Endothelial cell (in vitro differentiated cells): ENCODE measurements around the gene CLASP2. TPM values are rescaled to one million over a fixed set of nuclear protein-coding genes. Genes with fewer than 3 reads are reported as not detected.

Experiments used
- DNase-seq: peaks from one replicate; pipeline ENCODE4 v3.0.0; 2021; ENCODE audit warnings: low spot score
- H3K27ac Mint-ChIP-seq: one replicate; pipeline ENCODE4 v1.8.0; 2021; ENCODE audit warnings: mixed read lengths, inconsistent platforms; ENCODE audit not compliant: unreplicated experiment
- H3K27me3 Mint-ChIP-seq: one replicate; pipeline ENCODE4 v1.8.0; 2021; ENCODE audit warnings: mild to moderate bottlenecking, moderate library complexity, mixed read lengths, inconsistent platforms; ENCODE audit not compliant: unreplicated experiment
- H3K36me3 Mint-ChIP-seq: one replicate; pipeline ENCODE4 v1.8.0; 2021; ENCODE audit warnings: mild to moderate bottlenecking, low read depth, mixed read lengths, inconsistent platforms; ENCODE audit not compliant: unreplicated experiment
- H3K4me1 Mint-ChIP-seq: one replicate; pipeline ENCODE4 v1.8.0; 2021; ENCODE audit warnings: mild to moderate bottlenecking, mixed read lengths, inconsistent platforms; ENCODE audit not compliant: unreplicated experiment
- H3K4me3 Mint-ChIP-seq: one replicate; pipeline ENCODE4 v1.8.0; 2021; ENCODE audit warnings: mild to moderate bottlenecking, mixed read lengths, inconsistent platforms; ENCODE audit not compliant: unreplicated experiment
- H3K9me3 Mint-ChIP-seq: one replicate; pipeline ENCODE4 v1.8.0; 2021; ENCODE audit warnings: mixed read lengths, inconsistent platforms; ENCODE audit not compliant: unreplicated experiment
- CTCF ChIP-seq: fragments of 200-600 bp; sonication (generic); IDR thresholded peaks from one replicate; pipeline ENCODE4 v1.5.0; 2021; ENCODE audit warnings: antibody characterized with exemption; ENCODE audit not compliant: unreplicated experiment
- total RNA-seq: library from RNA; stranded (reverse); fragmentation: NEBNext Ultra II Directional; extraction: Animal tissue kit (Norgen Biotek cat#: 25700); gene quantifications from one replicate; pipeline ENCODE4 v1.2.1, GENCODE V29; 2021; ENCODE audit not compliant: unreplicated experiment

The CLASP2 gene
- total RNA-seq, 1 donor from 2014 or later, result 42.0 TPM

GRCh38 chr3:33521736-33522135 is 196.3 kb downstream of the CLASP2 start:
- TF ChIP-seq CTCF, result no peak
- no peak overlapping the region for H3K4me3 Mint-ChIP-seq
- peaks cover 5% of the 10 kb centered on the region for H3K9me3 Mint-ChIP-seq
- no peak overlapping the region for H3K27ac Mint-ChIP-seq
- peaks cover 3% of the 10 kb centered on the region for H3K27me3 Mint-ChIP-seq
- DNase-seq, result no peak
- peaks cover 3% of the 10 kb centered on the region for H3K4me1 Mint-ChIP-seq
- peaks cover 25% of the 10 kb centered on the region for H3K36me3 Mint-ChIP-seq

- no peak overlapping the region for H3K4me3 Mint-ChIP-seq
- H3K27ac Mint-ChIP-seq, result no peak overlapping the region
- TF ChIP-seq CTCF, result no peak
- no peak for DNase-seq
- no peaks in the 10 kb centered on the region for H3K9me3 Mint-ChIP-seq
- H3K36me3 Mint-ChIP-seq, result peaks cover 11% of the 10 kb centered on the region
- H3K27me3 Mint-ChIP-seq, result no peaks in the 10 kb centered on the region
- peaks cover 3% of the 10 kb centered on the region for H3K4me1 Mint-ChIP-seq
These were observed 204.7 kb downstream of the CLASP2 start for GRCh38 chr3:33513262-33513863.

GRCh38 chr3:33505027-33505426 is 213.0 kb downstream of the CLASP2 start:
- no peaks in the 10 kb centered on the region for H3K27me3 Mint-ChIP-seq
- no peak for DNase-seq
- no peaks in the 10 kb centered on the region for H3K4me1 Mint-ChIP-seq
- H3K36me3 Mint-ChIP-seq, result peaks cover 29% of the 10 kb centered on the region
- no peak for TF ChIP-seq CTCF
- H3K4me3 Mint-ChIP-seq, result peak overlapping the region; percentile 82
- no peak overlapping the region for H3K27ac Mint-ChIP-seq
- no peaks in the 10 kb centered on the region for H3K9me3 Mint-ChIP-seq

GRCh38 chr3:33496449-33496848 is 221.6 kb downstream of the CLASP2 start:
- Mint-ChIP-seq H3K36me3 (peaks cover 6% of the 10 kb centered on the region), H3K27me3 (peaks cover 2% of the 10 kb centered on the region), H3K9me3 (no peaks in the 10 kb centered on the region), H3K4me1 (peaks cover 8% of the 10 kb centered on the region), H3K4me3 (no peak overlapping the region), H3K27ac (no peak overlapping the region)
- no peak for DNase-seq
- TF ChIP-seq CTCF, result no peak

- no peak for DNase-seq
- H3K36me3 Mint-ChIP-seq, result no peaks in the 10 kb centered on the region
- no peaks in the 10 kb centered on the region for H3K9me3 Mint-ChIP-seq
- no peak overlapping the region for H3K4me3 Mint-ChIP-seq
- TF ChIP-seq CTCF, result no peak
- peaks cover 2% of the 10 kb centered on the region for H3K27me3 Mint-ChIP-seq
- no peak overlapping the region for H3K27ac Mint-ChIP-seq
- no peaks in the 10 kb centered on the region for H3K4me1 Mint-ChIP-seq
These were observed 226.3 kb downstream of the CLASP2 start for GRCh38 chr3:33491721-33492120.
